Body of pancreas (tissue), 4 donors: ENCODE results near the gene DSG1. TPM values are rescaled to one million over a fixed set of nuclear protein-coding genes. Genes with fewer than 3 reads are reported as not detected.

ENCODE experiments used
- ATAC-seq: fragments of 150-250 bp; one replicate; pipeline ENCODE4 v1.9.1; 2016
- DNase-seq, 4 donors: peaks; one replicate each; pipeline ENCODE4 v3.0.0-alpha.2; 2019
- H3K27ac ChIP-seq, 4 donors: fragments of 200-600 bp; sonication (generic); 1 replicate in 3 of 4; 2 replicates in 1 of 4; pipeline versions ENCODE4 v1.5.1 to v1.6.1; 2016 to 2019; ENCODE audit warnings: mild to moderate bottlenecking in 1 of 4, mixed read lengths in 1 of 4, moderate library complexity in 1 of 4
- H3K27me3 ChIP-seq, 2 donors: fragments of 200-600 bp; sonication (generic); one replicate each; pipeline ENCODE4 v1.6.0; 2016; ENCODE audit warnings: mild to moderate bottlenecking in 1 of 2
- H3K36me3 ChIP-seq, 2 donors: fragments of 200-600 bp; sonication (generic); replicated peaks in 1 of 2; 2 replicates each; pipeline ENCODE4 v1.5.1; 2016; ENCODE audit warnings: low read depth in 2 of 2; ENCODE audit not compliant: insufficient read depth in 1 of 2
- H3K4me1 ChIP-seq: fragments of 200-600 bp; sonication (generic); one replicate; pipeline ENCODE4 v1.6.0; 2016
- H3K4me3 ChIP-seq, 2 donors: fragments of 200-600 bp; sonication (generic); 1 replicate in 1 of 2; 2 replicates in 1 of 2; pipeline ENCODE4 v1.5.1; 2016 to 2019
- H3K9me3 ChIP-seq, 3 donors: fragments of 200-600 bp; sonication (generic); 1 replicate in 2 of 3; 2 replicates in 1 of 3; pipeline ENCODE4 v1.5.1; 2016
- CTCF ChIP-seq, 7 experiments: fragments of 450-650 bp in 4 of 7; fragments of 200-600 bp in 3 of 7; sonication (generic) in 3 of 7; IDR thresholded peaks; one replicate each; pipeline ENCODE4 v1.5.1; 2016 to 2019; ENCODE audit warnings: antibody characterized with exemption in 7 of 7
- POLR2A ChIP-seq, 3 donors: fragments of 450-650 bp; IDR thresholded peaks; one replicate each; pipeline ENCODE4 v1.6.1; 2016; ENCODE audit warnings: antibody characterized with exemption in 3 of 3, mild to moderate bottlenecking in 2 of 3
- WGBS, 2 donors: methylation state at CpG; one replicate each; pipeline ENCODE4 v1.1.5; 2017; 5-methylcytosine and 5-hydroxymethylcytosine counted together
- intact Hi-C: fragments of 100-400 bp; cut with DNase I; formaldehyde crosslinking; loops from one replicate; pipeline ENCODE4 v1.15.1; 2023
- total RNA-seq, 2 donors: library from RNA; depleted of rRNA; stranded (reverse); fragments of >200 nt; gene quantifications; one replicate each; pipeline ENCODE4 v1.1.0, GENCODE V29; 2016

The DSG1 gene
- total RNA-seq, 2 donors from 2014 or later = under 0.01 TPM; not detected in 1

DNA sequence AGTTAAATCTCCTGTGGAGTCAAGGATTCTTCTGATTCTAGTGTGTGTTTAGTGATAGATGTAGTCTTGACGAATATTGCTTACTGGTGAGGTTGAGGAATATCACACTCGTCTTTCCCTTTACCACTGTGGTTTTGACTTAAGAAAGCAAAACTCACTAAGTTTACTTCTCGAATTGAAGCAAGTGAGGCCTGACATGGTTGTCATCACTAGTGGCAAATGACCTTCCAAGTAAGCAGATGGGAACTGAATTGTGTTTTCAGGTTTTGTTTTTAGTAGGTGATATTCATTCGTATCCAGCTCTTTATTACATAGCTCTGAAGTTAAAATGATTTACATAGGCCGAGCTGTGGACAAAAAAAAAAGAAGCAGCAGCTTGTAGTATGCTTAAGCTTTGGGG, 38.1 kb downstream of the DSG1 start:
- no peaks in the 10 kb centered on the region for H3K4me1 ChIP-seq
- 77 to 82% methylated on average over 5 of the region's 5 CpGs for WGBS, 2 donors
- intact Hi-C loops = no loop called here
- ATAC-seq = no peak
- H3K4me3 ChIP-seq = no peak overlapping the region
- H3K27me3 ChIP-seq = no peaks in the 10 kb centered on the region
- no peak for DNase-seq
- TF ChIP-seq POLR2A (IDR thresholded peaks at IDR 0.05) (no peak), CTCF (IDR thresholded peaks at IDR 0.05) (no peak)
- H3K36me3 ChIP-seq = no peaks in the 10 kb centered on the region
- no peaks in the 10 kb centered on the region for H3K9me3 ChIP-seq
- no peak overlapping the region for H3K27ac ChIP-seq

GRCh38 chr18:31364190-31364589, 46.2 kb downstream of the DSG1 start:
- H3K27ac ChIP-seq = no peak overlapping the region
- no peaks in the 10 kb centered on the region for H3K27me3 ChIP-seq
- no peak overlapping the region for H3K4me3 ChIP-seq
- H3K36me3 ChIP-seq = no peaks in the 10 kb centered on the region
- TF ChIP-seq CTCF (IDR thresholded peaks at IDR 0.05) = no peak
- TF ChIP-seq POLR2A (IDR thresholded peaks at IDR 0.05) = no peak
- DNase-seq (no peak), ATAC-seq (no peak)
- WGBS, 2 donors = 87 to 88% methylated on average over 4 of the region's 4 CpGs
- intact Hi-C loops = no loop called here
- no peaks in the 10 kb centered on the region for H3K9me3 ChIP-seq
- no peaks in the 10 kb centered on the region for H3K4me1 ChIP-seq

DNA sequence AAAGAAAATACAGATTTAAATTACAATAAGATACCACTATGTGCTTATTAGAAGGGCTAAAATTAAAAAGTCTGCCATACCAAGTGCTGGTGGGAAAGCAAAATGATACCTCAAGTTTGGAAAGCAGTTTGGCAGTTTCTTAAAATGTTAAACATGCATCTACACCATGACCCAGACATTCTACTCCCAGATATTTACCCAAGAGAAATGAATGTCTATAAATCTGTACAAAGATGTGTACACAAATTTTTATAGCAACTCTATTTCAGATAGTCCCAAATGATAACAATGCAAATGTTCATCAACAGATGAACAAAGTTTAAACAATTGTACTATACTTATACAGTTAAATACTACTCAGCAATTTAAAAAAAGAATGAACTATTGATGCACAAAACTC, 51.5 kb downstream of the DSG1 start:
- intact Hi-C loops = no loop called here
- H3K4me3 ChIP-seq = no peak overlapping the region
- H3K27ac ChIP-seq = no peak overlapping the region
- no peaks in the 10 kb centered on the region for H3K4me1 ChIP-seq
- ATAC-seq = no peak
- no peaks in the 10 kb centered on the region for H3K27me3 ChIP-seq
- DNase-seq = no peak
- H3K36me3 ChIP-seq = no peaks in the 10 kb centered on the region
- H3K9me3 ChIP-seq = no peaks in the 10 kb centered on the region
- TF ChIP-seq POLR2A (IDR thresholded peaks at IDR 0.05) = no peak
- TF ChIP-seq CTCF (IDR thresholded peaks at IDR 0.05) = no peak

GRCh38 chr18:31371989-31372388, 54.0 kb downstream of the DSG1 start:
- H3K4me1 ChIP-seq = no peaks in the 10 kb centered on the region
- no peak for DNase-seq
- H3K9me3 ChIP-seq = no peaks in the 10 kb centered on the region
- H3K4me3 ChIP-seq = no peak overlapping the region
- no peaks in the 10 kb centered on the region for H3K27me3 ChIP-seq
- ATAC-seq = no peak
- intact Hi-C loops = no loop called here
- no peaks in the 10 kb centered on the region for H3K36me3 ChIP-seq
- TF ChIP-seq POLR2A (IDR thresholded peaks at IDR 0.05) (no peak), CTCF (IDR thresholded peaks at IDR 0.05) (no peak)
- H3K27ac ChIP-seq = no peak overlapping the region

DNA sequence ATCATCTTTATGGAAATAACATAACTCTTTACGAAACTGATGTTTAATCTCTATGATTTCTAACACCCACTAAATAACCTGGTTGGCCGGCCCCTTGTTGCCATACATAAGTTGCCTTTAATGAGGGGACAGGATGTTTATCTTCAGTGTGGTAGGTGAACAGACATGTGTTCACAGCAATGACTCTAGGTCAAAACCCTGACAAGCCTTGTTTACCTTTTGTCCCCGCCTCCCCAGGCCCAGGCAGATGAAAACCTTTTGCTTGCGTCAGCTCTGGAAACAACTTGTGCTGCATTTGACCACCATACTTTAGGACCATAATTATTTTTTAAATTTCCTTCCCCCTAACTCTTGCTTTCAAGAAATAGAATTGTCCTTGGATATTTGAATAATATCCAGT, 55.7 kb downstream of the DSG1 start:
- Histone ChIP-seq H3K36me3 (no peaks in the 10 kb centered on the region), H3K27me3 (no peaks in the 10 kb centered on the region), H3K4me3 (no peak overlapping the region), H3K27ac (no peak overlapping the region), H3K4me1 (no peaks in the 10 kb centered on the region), H3K9me3 (no peaks in the 10 kb centered on the region)
- ATAC-seq (no peak), DNase-seq (no peak)
- no peak for TF ChIP-seq POLR2A (IDR thresholded peaks at IDR 0.05)
- no peak for TF ChIP-seq CTCF (IDR thresholded peaks at IDR 0.05)
- intact Hi-C loops = no loop called here
- WGBS, 2 donors = 79 to 87% methylated on average over 4 of the region's 4 CpGs
